Right lobe of liver (tissue), 6 donors: ENCODE measurements around the gene FGFR3. TPM values are rescaled to one million over a fixed set of nuclear protein-coding genes. Genes with fewer than 3 reads are reported as not detected.

Experiments used
- ATAC-seq, 4 donors: fragments of 200-7000 bp; cut with Tn5 transposase; one replicate each; pipeline ENCODE4 v1.9.1; 2020; ENCODE audit warnings: mild to moderate bottlenecking in 4 of 4, moderate library complexity in 4 of 4
- DNase-seq, 3 donors: peaks; one replicate each; pipeline ENCODE4 v3.0.0-alpha.2; 2020
- H3K27ac ChIP-seq, 3 donors: fragments of 200-600 bp; one replicate each; pipeline ENCODE4 v1.8.0; 2022
- H3K27me3 ChIP-seq, 2 donors: fragments of 200-600 bp; one replicate each; pipeline ENCODE4 v1.8.0; 2022
- H3K36me3 ChIP-seq, 4 donors: fragments of 200-600 bp; sonication (generic) in 1 of 4; one replicate each; pipeline versions ENCODE4 v1.5.1 to v1.8.0; 2017 to 2022; ENCODE audit warnings: control low read depth in 1 of 4
- H3K4me1 ChIP-seq, 4 donors: fragments of 200-600 bp; sonication (generic) in 1 of 4; one replicate each; pipeline versions ENCODE4 v1.5.1 to v1.8.0; 2017 to 2022; ENCODE audit warnings: control low read depth in 1 of 4
- H3K4me3 ChIP-seq, 3 donors: fragments of 200-600 bp; one replicate each; pipeline ENCODE4 v1.8.0; 2022
- H3K9me3 ChIP-seq, 4 donors: fragments of 200-600 bp; sonication (generic) in 1 of 4; one replicate each; pipeline versions ENCODE4 v1.5.1 to v1.8.0; 2017 to 2022; ENCODE audit warnings: control low read depth in 1 of 4
- CTCF ChIP-seq, 4 donors: fragments of 200-600 bp in 3 of 4; fragments of 450-650 bp in 1 of 4; IDR thresholded peaks; one replicate each; pipeline versions ENCODE4 v1.5.1 to v1.8.0; 2016 to 2022; ENCODE audit warnings: antibody characterized with exemption in 4 of 4, mild to moderate bottlenecking in 2 of 4
- POLR2A ChIP-seq: fragments of 450-650 bp; IDR thresholded peaks from one replicate; pipeline ENCODE4 v1.6.1; 2017; ENCODE audit warnings: antibody characterized with exemption, mild to moderate bottlenecking
- WGBS: methylation state at CpG from one replicate; pipeline ENCODE4 v1.1.6; 2018; ENCODE audit warnings: low coverage, low lambda C conversion rate; ENCODE audit not compliant: insufficient coverage; ENCODE audit errors: missing lambda C conversion rate; 5-methylcytosine and 5-hydroxymethylcytosine counted together
- intact Hi-C, 2 donors: fragments of 100-400 bp; cut with DNase I; formaldehyde crosslinking; loops; one replicate each; pipeline versions ENCODE4 v1.11.2 to v1.14.1; 2022
- total RNA-seq, 6 experiments: library from RNA; depleted of rRNA in 2 of 6; stranded (reverse); fragments of >200 nt in 2 of 6; fragmentation: NEBNext Ultra II Directional in 3 of 6; extraction: Animal tissue kit (Norgen Biotek cat#: 25700) in 3 of 6; gene quantifications; one replicate each; pipeline versions ENCODE4 v1.1.0 to v1.2.4, GENCODE V29; 2016 to 2023
- donor health status: DM: no; HTN: yes; CAD: no.
- donor health status: DM: no; HTN: no; CAD: no.
- donor health status: DM: no; HTN: no; CAD: no.
- donor health status: DM: no; HTN: yes; CAD: no.
- donor health status: DM: no; HTN: yes; CAD: no.

Gene FGFR3
- total RNA-seq, 6 experiments from 2014 or later = 14.3 to 30.0 (median 25.7) TPM

GRCh38 chr4:1815096-1815996 lies 22.3 kb downstream of the FGFR3 start:
- Histone ChIP-seq H3K36me3 (peaks cover 0 to 47% (median 23%) of the 10 kb centered on the region in 4 donors), H3K4me1 (peaks cover 0 to 16% (median 0%) of the 10 kb centered on the region in 4 donors), H3K27ac (no peak overlapping the region), H3K4me3 (no peak overlapping the region), H3K27me3 (no peaks in the 10 kb centered on the region), H3K9me3 (no peaks in the 10 kb centered on the region)
- peak in 1 of 3 donors; percentile 17 for DNase-seq
- 80% methylated on average over 1 of the region's 34 CpGs for WGBS
- TF ChIP-seq POLR2A = no peak
- TF ChIP-seq CTCF (IDR thresholded peaks at IDR 0.05) = no peak
- intact Hi-C loops = no loop called here
- no peak for ATAC-seq

GRCh38 chr4:1815997-1816860 lies 23.1 kb downstream of the FGFR3 start:
- Histone ChIP-seq H3K9me3 (no peaks in the 10 kb centered on the region), H3K27me3 (no peaks in the 10 kb centered on the region), H3K27ac (peak overlapping the region in 1 of 3 donors; percentile 15), H3K4me3 (no peak overlapping the region), H3K4me1 (peaks cover 0 to 16% (median 0%) of the 10 kb centered on the region in 4 donors), H3K36me3 (peaks cover 0 to 47% (median 23%) of the 10 kb centered on the region in 4 donors)
- DNase-seq (peak in 2 of 3 donors; percentile 46 to 82), ATAC-seq (peak; percentile 76 to 93 (median 89))
- WGBS = 44% methylated on average over 10 of the region's 25 CpGs
- intact Hi-C loops = no loop called here
- TF ChIP-seq POLR2A (no peak), CTCF (IDR thresholded peaks at IDR 0.05) (no peak)

- DNase-seq = no peak
- no peak for TF ChIP-seq POLR2A
- no peak for TF ChIP-seq CTCF (IDR thresholded peaks at IDR 0.05)
- Histone ChIP-seq H3K4me3 (no peak overlapping the region), H3K36me3 (peaks cover 0 to 64% (median 27%) of the 10 kb centered on the region in 4 donors), H3K27me3 (no peaks in the 10 kb centered on the region), H3K9me3 (no peaks in the 10 kb centered on the region), H3K27ac (no peak overlapping the region), H3K4me1 (peaks cover 0 to 16% (median 0%) of the 10 kb centered on the region in 4 donors)
- intact Hi-C loops = no loop called here
- peak; percentile 27 to 58 (median 42) for ATAC-seq
- 36% methylated on average over 8 of the region's 10 CpGs for WGBS
These were observed 26.2 kb downstream of the FGFR3 start for GRCh38 chr4:1819284-1819683.

- no peak overlapping the region for H3K4me3 ChIP-seq
- ATAC-seq (no peak), DNase-seq (no peak)
- no peak overlapping the region for H3K27ac ChIP-seq
- intact Hi-C loops = no loop called here
- 92% methylated on average over 7 of the region's 7 CpGs for WGBS
- TF ChIP-seq CTCF (IDR thresholded peaks at IDR 0.05) (no peak), POLR2A (no peak)
- peaks cover 0 to 16% (median 0%) of the 10 kb centered on the region in 4 donors for H3K4me1 ChIP-seq
- H3K27me3 ChIP-seq = no peaks in the 10 kb centered on the region
- H3K36me3 ChIP-seq = peaks cover 0 to 64% (median 27%) of the 10 kb centered on the region in 4 donors
- H3K9me3 ChIP-seq = no peaks in the 10 kb centered on the region
These were observed 26.7 kb downstream of the FGFR3 start for GRCh38 chr4:1819816-1820215.
